GM12878 (cell line): ENCODE measurements around the gene POC1B. TPM values are rescaled to one million over a fixed set of nuclear protein-coding genes. Genes with fewer than 3 reads are reported as not detected.

Experiments
- ATAC-seq: fragments of 200-7000 bp; cut with Tn5 transposase; 3 replicates; pipeline ENCODE4 v1.9.1; 2020; ENCODE audit warnings: mild to moderate bottlenecking, moderate library complexity
- BruUV-seq: library from RNA; stranded (reverse); fragments of 400-500 nt; replicated peaks from 2 replicates; lab custom pipeline; 2021; lab: Mats Ljungman, UMichigan
- CTCF ChIA-PET: fragments of 300-600 bp; sonication (Branson Sonifier 250); formaldehyde crosslinking; extraction: SDS; loops from one replicate; lab custom pipeline; 2021; ENCODE audit warnings: inconsistent platforms; lab: Yijun Ruan, JAX
- POLR2A ChIA-PET: fragments of 350-600 bp; formaldehyde crosslinking; extraction: SDS; loops from one replicate; lab custom pipeline; 2021; ENCODE audit warnings: inconsistent platforms; lab: Charles Lee
- RAD21 ChIA-PET: fragments of 300-600 bp; sonication (Branson Sonifier 250); formaldehyde crosslinking; loops from one replicate; lab custom pipeline; 2023; ENCODE audit warnings: antibody characterized with exemption; ENCODE audit not compliant: unreplicated experiment; lab: Charles Lee
- SMC1A ChIA-PET: fragments of 300-600 bp; sonication (Branson Sonifier 250); formaldehyde crosslinking; loops from one replicate; lab custom pipeline; 2023; ENCODE audit not compliant: unreplicated experiment, uncharacterized antibody; lab: Charles Lee
- DNase-seq: peaks from one replicate; pipeline ENCODE4 v3.0.0-alpha.2; 2011; ENCODE audit warnings: low read depth, low spot score
- FAIRE-seq: peaks from 3 replicates; lab custom pipeline; 2011; peaks lifted over from hg19 to GRCh38; lab: Jason Lieb, UNC
- H2AFZ ChIP-seq: 2 replicates; pipeline ENCODE4 v1.6.0; 2011; ENCODE audit warnings: low read depth, low read length, control low read depth; ENCODE audit not compliant: control insufficient read depth
- H3K27ac ChIP-seq: 2 replicates; pipeline ENCODE4 v1.5.1; 2011; ENCODE audit warnings: control low read depth; ENCODE audit not compliant: control insufficient read depth, insufficient read depth
- H3K27me3 ChIP-seq, 2 experiments: replicated peaks in 1 of 2; 2 replicates each; pipeline versions ENCODE4 v1.6.0 to v1.6.1; 2011; ENCODE audit warnings: low read length in 1 of 2; ENCODE audit not compliant: control insufficient read depth in 2 of 2, insufficient read depth in 2 of 2
- H3K36me3 ChIP-seq, 2 experiments: 2 replicates each; pipeline ENCODE4 v1.5.1; 2011; ENCODE audit warnings: low read length in 1 of 2; ENCODE audit not compliant: control insufficient read depth in 2 of 2, insufficient read depth in 2 of 2
- H3K4me1 ChIP-seq: 2 replicates; pipeline ENCODE4 v1.6.1; 2011; ENCODE audit warnings: mild to moderate bottlenecking, low read length, moderate library complexity, mixed read lengths; ENCODE audit not compliant: control insufficient read depth, insufficient read depth
- H3K4me2 ChIP-seq: 2 replicates; pipeline ENCODE4 v1.6.0; 2011; ENCODE audit warnings: control low read depth; ENCODE audit not compliant: control insufficient read depth, insufficient read depth
- H3K4me3 ChIP-seq: fragments of 200-600 bp; sonication (generic); 2 replicates; pipeline ENCODE4 v1.5.1; 2016
- H3K79me2 ChIP-seq: 2 replicates; pipeline ENCODE4 v1.6.0; 2011; ENCODE audit warnings: low read length; ENCODE audit not compliant: control insufficient read depth, insufficient read depth
- H3K9ac ChIP-seq: 2 replicates; pipeline ENCODE4 v1.8.0; 2011; ENCODE audit warnings: low read length, control low read depth, mixed read lengths; ENCODE audit not compliant: control insufficient read depth, insufficient read depth
- H3K9me3 ChIP-seq: replicated peaks from 3 replicates; pipeline ENCODE4 v1.5.1; 2011; ENCODE audit warnings: mild to moderate bottlenecking, low read length; ENCODE audit not compliant: control insufficient read depth, insufficient read depth
- H4K20me1 ChIP-seq: 2 replicates; pipeline ENCODE4 v1.6.0; 2011; ENCODE audit not compliant: control insufficient read depth, insufficient read depth
- CEBPB ChIP-seq, 2 experiments: fragments of 150-350 bp in 1 of 2; IDR thresholded peaks; 2 replicates each; pipeline ENCODE4 v1.6.1; 2012 to 2014; ENCODE audit warnings: low read depth in 2 of 2, low read length in 2 of 2, borderline replicate concordance in 1 of 2, inconsistent platforms in 1 of 2
- CEBPZ ChIP-seq: fragments of 150-350 bp; IDR thresholded peaks from 2 replicates; pipeline ENCODE4 v1.6.1; 2016; ENCODE audit warnings: low read depth, low read length
- ETV6 ChIP-seq, 2 experiments: fragments of 450-650 bp in 1 of 2; IDR thresholded peaks in 1 of 2; conservative IDR thresholded peaks in 1 of 2; 2 replicates each; pipeline ENCODE4 v1.6.1; 2014; ENCODE audit warnings: antibody characterized with exemption in 1 of 2, borderline replicate concordance in 1 of 2, low read depth in 1 of 2, mild to moderate bottlenecking in 1 of 2, moderate library complexity in 1 of 2
- FOS ChIP-seq: IDR thresholded peaks from 3 replicates; pipeline ENCODE4 v1.6.1; 2011; ENCODE audit warnings: borderline replicate concordance; ENCODE audit not compliant: insufficient read length; ENCODE audit errors: extremely low read depth
- IKZF1 ChIP-seq: fragments of 450-650 bp; conservative IDR thresholded peaks from 2 replicates; pipeline ENCODE4 v1.6.1; 2017; ENCODE audit warnings: antibody characterized with exemption, mild to moderate bottlenecking
- MAX ChIP-seq: IDR thresholded peaks from 2 replicates; pipeline ENCODE4 v1.6.1; 2012; ENCODE audit warnings: low read depth, low read length, improper control_type of control experiment
- MYB ChIP-seq: fragments of 150-350 bp; IDR thresholded peaks from 2 replicates; pipeline ENCODE4 v1.6.1; 2014; ENCODE audit warnings: mild to moderate bottlenecking, low read depth, low read length, borderline replicate concordance
- NR2C1 ChIP-seq: fragments of 450-650 bp; IDR thresholded peaks from 2 replicates; pipeline ENCODE4 v1.6.1; 2017; ENCODE audit warnings: antibody characterized with exemption, mild to moderate bottlenecking, moderate library complexity
- NR2F1 ChIP-seq: fragments of 450-650 bp; conservative IDR thresholded peaks from 2 replicates; pipeline ENCODE4 v1.6.1; 2017; ENCODE audit warnings: mild to moderate bottlenecking
- RCOR1 ChIP-seq: conservative IDR thresholded peaks from 2 replicates; pipeline ENCODE4 v1.6.1; 2012; ENCODE audit warnings: low read depth, low read length, improper control_type of control experiment
- SREBF1 ChIP-seq: IDR thresholded peaks from 2 replicates; pipeline ENCODE4 v1.6.1; 2012; ENCODE audit warnings: mild to moderate bottlenecking, low read length
- WGBS: methylation state at CpG from one replicate; pipeline ENCODE4 v1.1.6; 2016; ENCODE audit warnings: low lambda C conversion rate; ENCODE audit not compliant: insufficient replicate concordance, insufficient coverage; ENCODE audit errors: missing lambda C conversion rate; 5-methylcytosine and 5-hydroxymethylcytosine counted together
- in situ Hi-C: fragments of 300-500 bp; cut with MboI; formaldehyde crosslinking; loops from 9 replicates; pipeline ENCODE4 v1.14.3; 2018; ENCODE audit warnings: mixed read lengths
- intact Hi-C: fragments of 100-400 bp; cut with micrococcal nuclease; formaldehyde crosslinking; loops from one replicate; pipeline ENCODE4 v1.14.2; 2022; ENCODE audit not compliant: unreplicated experiment
- polyA plus RNA-seq, 11 experiments: library from polyadenylated mRNA; depleted of rRNA in 4 of 11; unstranded in 6 of 11; stranded (reverse) in 5 of 11; fragments of >200 nt; fragmentation: Nextera tagmentation in 4 of 11; fragmentation: Illumina TruSeq in 1 of 11; extraction: Ambion mirVana in 4 of 11; extraction: Trizol in 1 of 11; gene quantifications; 1 replicate in 1 of 11; 2 replicates in 10 of 11; pipeline versions ENCODE4 v1.2.1 to v1.2.3, GENCODE V29; 2011 to 2016; ENCODE audit warnings: inconsistent platforms in 2 of 11, missing spikeins in 2 of 11, low read depth in 1 of 11
- total RNA-seq, 4 experiments: library from RNA; depleted of rRNA in 3 of 4; stranded (reverse); fragments of >200 nt in 3 of 4; fragmentation: Illumina TruSeq in 1 of 4; extraction: Trizol in 1 of 4; gene quantifications; 2 replicates each; pipeline versions ENCODE4 v1.2.1 to v1.2.3, GENCODE V29; 2013 to 2021

POC1B gene
- total and polyA plus RNA-seq, 10 of the 15 experiments (the other 5 are each of a cell fraction or from before 2014, with no cell fraction given): 4.4 to 17.8 (median 11.3) TPM

GRCh38 chr12:89373763-89374572, 151.9 kb downstream of the POC1B start:
- CTCF ChIA-PET: interaction anchor here (0.6 kb wide), 1 partner anchor 1511 kb away, joined by 3 read pairs; no protein-coding TSS in a partner anchor
- in situ Hi-C loops: no loop called here
- no peaks in the 10 kb centered on the region for H3K27me3 ChIP-seq
- 95% methylated on average over 2 of the region's 2 CpGs for WGBS
- RAD21 ChIA-PET: interaction anchor here (0.7 kb wide), 1 partner anchor 94 kb away, joined by 3 read pairs; no protein-coding TSS in a partner anchor
- H3K9ac ChIP-seq: no peak overlapping the region
- FAIRE-seq (no peak), DNase-seq (no peak), ATAC-seq (no peak)
- no peaks in the 10 kb centered on the region for H3K9me3 ChIP-seq
- SMC1A ChIA-PET: interaction anchor here (0.6 kb wide), 1 partner anchor 35 kb away, joined by 4 read pairs; no protein-coding TSS in a partner anchor
- BruUV-seq: no TSS peak
- no peaks in the 10 kb centered on the region for H4K20me1 ChIP-seq
- H3K4me3 ChIP-seq: no peak overlapping the region
- intact Hi-C loops: no loop called here
- H3K4me1 ChIP-seq: no peaks in the 10 kb centered on the region
- H3K27ac ChIP-seq: no peak overlapping the region
- TF ChIP-seq IKZF1: no peak
- TF ChIP-seq MYB: no peak
- H3K79me2 ChIP-seq: no peaks in the 10 kb centered on the region
- no peak overlapping the region for H3K4me2 ChIP-seq
- no peaks in the 10 kb centered on the region for H3K36me3 ChIP-seq
- no peak overlapping the region for H2AFZ ChIP-seq
- POLR2A ChIA-PET: no interaction called here

GRCh38 chr12:89372584-89373370, 153.1 kb downstream of the POC1B start:
- 46% methylated on average over 6 of the region's 6 CpGs for WGBS
- intact Hi-C loops: no loop called here
- H3K9ac ChIP-seq: no peak overlapping the region
- DNase-seq: no peak
- CTCF ChIA-PET: interaction anchor here (0.6 kb wide), 1 partner anchor 1512 kb away, joined by 3 read pairs; no protein-coding TSS in a partner anchor
- H3K36me3 ChIP-seq: no peaks in the 10 kb centered on the region
- POLR2A ChIA-PET: no interaction called here
- no peak for ATAC-seq
- H3K9me3 ChIP-seq: no peaks in the 10 kb centered on the region
- H3K4me1 ChIP-seq: no peaks in the 10 kb centered on the region
- no peaks in the 10 kb centered on the region for H3K79me2 ChIP-seq
- SMC1A ChIA-PET: no interaction called here
- H2AFZ ChIP-seq: no peak overlapping the region
- no peak overlapping the region for H3K4me2 ChIP-seq
- no peaks in the 10 kb centered on the region for H4K20me1 ChIP-seq
- no peaks in the 10 kb centered on the region for H3K27me3 ChIP-seq
- in situ Hi-C loops: no loop called here
- no TSS peak for BruUV-seq
- H3K4me3 ChIP-seq: no peak overlapping the region
- no peak overlapping the region for H3K27ac ChIP-seq
- no peak for FAIRE-seq
- RAD21 ChIA-PET: no interaction called here
- TF ChIP-seq CEBPZ (no peak), NR2F1 (no peak), FOS (no peak), ETV6 (conservative IDR thresholded peaks at IDR 0.05 in 1 of 2, IDR thresholded peaks at IDR 0.05 in 1 of 2; ENCODE audit: borderline replicate concordance in 1 of 2, low read depth in 1 of 2) (no peak), CEBPB (IDR thresholded peaks at IDR 0.05; ENCODE audit: borderline replicate concordance in 1 of 2, low read depth in 2 of 2, low read length in 2 of 2) (no peak), SREBF1 (no peak), RCOR1 (no peak), NR2C1 (no peak), MAX (no peak)
